ENCODE results near the gene TENM3.

The TENM3 gene

DNA sequence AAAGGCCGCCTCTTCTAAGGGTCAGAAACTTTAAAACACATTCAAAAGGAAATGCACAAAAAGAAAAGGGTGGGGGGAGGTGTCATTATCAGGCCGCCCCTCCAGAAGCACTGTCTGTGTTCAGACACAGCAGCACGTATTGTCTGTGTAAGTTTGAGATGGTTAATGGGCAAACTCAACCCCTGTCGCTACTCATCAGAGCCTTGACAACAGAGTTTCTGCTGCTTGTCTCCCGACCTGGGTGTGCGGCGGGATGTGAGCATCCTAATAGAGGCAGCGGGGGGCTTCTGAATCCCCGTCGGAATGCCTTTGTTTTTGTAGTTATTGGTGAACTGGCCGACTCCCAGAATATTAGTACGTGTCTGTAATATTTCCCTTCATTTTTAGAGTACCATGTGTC lies 515.1 kb downstream of the TENM3 start:
- DNase-seq: no peak

DNA sequence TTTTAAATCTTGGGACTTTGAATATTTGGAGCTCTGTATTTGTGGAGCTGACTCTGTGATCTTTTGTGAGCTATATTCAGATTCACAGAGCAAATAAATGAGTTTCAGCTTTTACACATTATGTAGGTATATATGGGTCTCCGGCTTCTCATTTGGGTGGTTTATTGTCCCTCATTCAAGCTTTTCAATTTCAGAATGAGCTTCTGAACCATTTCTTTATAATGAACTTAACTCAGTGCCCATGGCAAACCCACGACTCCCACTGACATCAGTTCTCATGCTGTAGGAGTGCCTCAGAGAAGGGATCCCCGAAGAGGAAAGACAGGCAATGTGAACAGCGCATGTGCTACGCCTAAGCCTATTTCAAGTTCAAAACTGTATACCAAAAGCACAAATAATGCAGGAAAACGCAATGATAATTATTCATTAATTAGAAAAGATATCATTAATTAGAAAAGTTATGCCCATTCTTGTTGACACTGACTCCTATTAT lies 517.4 kb downstream of the TENM3 start:
- DNase-seq: no peak

DNA sequence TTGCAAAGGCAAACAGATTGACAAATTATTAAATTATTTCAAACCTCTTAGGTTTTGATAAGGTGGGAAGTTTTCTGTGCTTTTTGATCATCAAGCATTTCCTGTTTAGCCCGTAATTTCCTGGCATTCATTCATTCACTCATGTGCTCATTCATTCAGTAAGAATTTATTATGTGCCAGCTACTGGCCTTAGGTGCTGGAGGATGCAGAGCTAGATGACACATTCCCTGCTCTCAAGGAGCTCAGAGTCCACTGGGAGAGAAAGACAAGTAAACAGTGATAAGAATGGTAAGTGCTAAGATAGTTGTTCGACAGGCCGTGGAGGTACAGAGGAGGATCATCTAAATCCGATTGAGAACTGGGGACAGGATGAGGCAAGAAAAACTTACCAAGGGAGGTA lies 520.9 kb downstream of the TENM3 start:
- no peak for DNase-seq

DNA sequence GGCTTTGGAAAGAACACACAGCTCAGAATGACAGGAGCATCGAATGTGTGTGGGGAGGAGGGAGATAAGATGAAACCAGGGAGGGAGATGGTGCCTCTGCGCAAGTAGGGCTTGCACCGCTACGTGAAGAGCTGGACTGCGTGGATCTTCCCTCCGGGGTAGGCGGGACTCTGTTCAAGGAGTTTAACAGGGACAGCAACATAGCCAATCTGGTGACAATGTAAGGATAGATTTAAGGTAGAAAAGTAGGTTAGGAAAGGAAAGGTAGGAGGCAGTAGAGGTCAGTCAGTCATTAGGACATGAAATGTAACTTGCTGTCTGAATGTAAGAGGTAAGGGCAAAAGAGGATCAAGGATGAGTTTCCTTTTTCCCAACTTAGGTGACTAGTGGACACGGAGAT lies 521.4 kb downstream of the TENM3 start:
- DNase-seq: no peak

DNA sequence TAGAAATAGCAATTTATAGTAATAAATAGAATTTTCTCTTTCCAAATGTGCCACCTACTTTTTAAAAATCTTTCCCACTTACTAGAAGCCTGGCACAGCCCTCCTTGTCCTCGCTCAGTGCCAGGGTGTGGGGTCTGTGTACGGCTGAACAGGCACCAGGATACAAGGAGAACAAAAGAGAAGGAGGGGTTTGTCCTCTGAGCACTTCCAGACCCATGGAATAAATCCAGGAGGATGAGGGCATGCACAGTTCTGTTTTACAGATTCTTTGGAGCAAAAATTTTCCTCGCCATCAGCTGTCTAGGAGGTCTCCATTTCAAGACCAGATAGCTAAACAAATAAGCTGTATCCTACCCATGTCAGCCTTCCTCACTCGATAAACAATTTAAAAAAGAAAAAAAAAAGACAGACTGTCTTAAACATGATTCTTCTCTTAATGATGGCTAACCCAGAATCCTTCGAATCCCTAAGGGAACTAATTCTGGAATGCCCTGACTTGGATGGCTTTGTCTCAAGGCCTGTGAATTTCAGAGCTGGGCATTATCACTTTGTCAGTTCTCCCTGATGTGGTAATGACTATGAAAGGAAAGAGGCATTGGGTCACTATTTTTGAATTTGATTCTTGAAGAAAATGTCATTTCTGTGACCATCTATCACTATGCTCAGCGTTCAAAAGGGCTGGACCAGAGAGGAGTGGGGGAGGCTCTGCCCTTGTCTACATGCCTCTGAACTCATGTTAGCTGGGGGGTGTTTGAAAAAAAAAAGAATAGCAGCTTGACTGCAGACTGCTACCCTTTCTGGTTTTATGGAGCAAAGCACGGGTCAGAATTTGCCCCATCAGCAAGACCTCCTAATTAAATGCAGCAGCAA lies 523.0 kb downstream of the TENM3 start:
- DNase-seq: no peak

DNA sequence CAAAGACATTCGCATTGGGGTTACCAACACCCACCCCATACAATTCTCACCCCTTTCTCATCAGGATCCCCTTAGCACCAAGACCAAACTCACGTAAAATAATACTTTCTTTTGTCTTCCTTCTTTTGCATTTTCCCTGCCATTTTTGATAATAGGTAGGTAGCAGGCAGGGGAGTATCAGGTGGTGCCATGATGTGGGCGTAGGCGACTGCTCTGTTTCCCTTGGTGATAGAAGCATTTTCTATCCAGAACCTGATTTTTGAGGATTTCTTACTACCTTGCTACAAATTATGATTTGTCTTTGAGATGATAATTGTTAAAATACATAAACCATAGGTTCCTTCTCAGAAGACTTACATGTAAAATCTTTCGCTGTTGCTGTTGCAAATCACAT lies 523.7 kb downstream of the TENM3 start:
- no peak for DNase-seq

DNA sequence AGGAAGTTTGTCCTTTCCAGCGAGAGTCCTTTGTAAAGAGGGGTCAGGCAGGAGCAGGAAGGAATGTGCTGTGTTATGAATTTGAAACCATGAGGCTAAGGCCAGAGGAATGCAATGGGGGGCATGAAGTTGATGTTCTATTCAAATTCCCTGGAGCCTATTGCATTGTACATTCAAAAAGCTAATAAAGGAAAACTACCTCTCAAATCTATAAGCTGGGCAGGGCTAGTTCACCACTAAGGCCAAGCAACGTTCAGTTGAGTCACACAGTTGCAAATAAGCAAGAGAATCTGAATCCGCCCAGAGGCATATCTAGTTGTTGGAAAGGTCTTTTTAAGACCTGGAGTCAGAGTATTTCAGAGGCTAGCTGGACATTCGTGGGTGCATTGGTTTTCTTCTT lies 525.6 kb downstream of the TENM3 start:
- no peak for DNase-seq

DNA sequence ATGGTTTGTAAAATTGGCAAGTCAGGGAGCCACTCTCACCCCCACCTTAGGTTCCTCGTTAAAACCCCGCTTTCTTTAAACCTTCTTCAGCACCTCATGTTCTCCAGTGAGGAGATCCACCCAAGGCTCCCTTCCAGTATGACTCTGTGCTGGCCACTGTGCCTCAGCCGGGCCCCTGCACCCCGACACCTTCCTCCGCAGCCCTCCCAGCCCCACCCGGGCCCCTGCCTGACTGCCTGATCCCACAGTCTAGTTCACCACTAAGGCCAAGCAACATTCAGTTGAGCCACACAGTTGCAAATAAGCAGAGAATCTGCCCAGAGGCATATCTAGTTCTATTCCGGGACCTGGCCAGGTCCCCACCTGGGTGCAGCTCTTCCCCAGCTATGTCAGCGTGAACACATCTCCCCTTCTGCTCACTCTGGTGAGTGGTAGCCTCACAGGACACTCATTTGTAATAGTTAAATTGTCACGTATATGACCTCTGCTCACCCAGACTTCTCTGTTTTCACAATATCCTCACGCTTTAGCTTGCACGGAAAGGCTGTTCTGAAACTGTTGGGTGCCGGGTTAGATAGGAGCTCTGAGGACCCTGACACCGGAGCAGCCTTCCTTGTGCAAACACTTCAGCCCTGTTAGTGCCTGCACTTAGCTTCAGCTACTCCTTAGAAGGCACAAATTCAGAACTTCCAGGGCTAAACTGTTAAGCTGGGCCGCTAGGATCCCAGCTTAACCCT lies 527.2 kb downstream of the TENM3 start:
- no peak for DNase-seq

DNA sequence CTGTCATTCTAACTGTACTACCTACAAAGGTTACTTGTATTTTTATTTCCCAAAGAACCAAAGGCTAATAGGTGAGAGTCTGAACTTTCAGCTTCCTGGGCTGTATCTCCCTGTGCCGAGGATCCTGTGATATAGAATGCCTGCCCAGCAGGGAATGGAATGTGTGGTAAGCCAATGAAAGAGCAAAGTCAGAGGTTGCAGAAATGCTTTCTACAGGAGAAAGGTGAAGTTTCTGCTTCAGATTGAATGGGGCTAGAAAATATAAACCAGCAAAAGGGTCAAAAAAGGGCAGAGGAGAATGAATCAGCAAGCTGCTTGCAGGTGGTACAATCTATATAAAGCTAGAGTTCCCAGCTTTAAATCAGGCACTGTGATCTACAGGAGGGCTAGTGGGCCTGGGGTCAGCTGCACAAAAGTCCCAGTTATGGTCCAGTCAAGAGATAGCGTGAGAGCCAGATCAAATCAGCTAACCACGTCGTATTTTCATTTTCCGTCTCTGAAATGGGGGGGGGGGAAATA lies 527.9 kb downstream of the TENM3 start:
- DNase-seq: no peak

DNA sequence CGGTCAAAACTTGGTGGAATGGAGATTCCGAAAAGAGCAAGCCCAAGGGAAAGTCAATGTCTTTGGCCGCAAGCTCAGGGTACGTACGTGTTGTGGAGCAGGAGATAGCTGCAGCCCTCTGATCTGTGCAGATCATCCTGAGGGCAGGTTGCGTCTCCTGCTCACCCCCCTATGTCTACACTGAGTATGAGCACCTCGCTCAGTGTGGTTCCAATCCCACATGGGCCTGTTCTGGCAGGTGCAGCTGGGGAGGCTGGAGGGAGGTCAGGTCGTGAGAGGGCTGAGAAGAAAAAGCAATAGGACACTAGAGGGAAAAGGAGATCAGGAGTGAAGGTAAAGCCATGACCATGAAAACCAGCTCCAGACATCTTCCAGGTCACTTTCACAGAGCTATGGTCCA lies 531.9 kb downstream of the TENM3 start:
- no peak for DNase-seq

DNA sequence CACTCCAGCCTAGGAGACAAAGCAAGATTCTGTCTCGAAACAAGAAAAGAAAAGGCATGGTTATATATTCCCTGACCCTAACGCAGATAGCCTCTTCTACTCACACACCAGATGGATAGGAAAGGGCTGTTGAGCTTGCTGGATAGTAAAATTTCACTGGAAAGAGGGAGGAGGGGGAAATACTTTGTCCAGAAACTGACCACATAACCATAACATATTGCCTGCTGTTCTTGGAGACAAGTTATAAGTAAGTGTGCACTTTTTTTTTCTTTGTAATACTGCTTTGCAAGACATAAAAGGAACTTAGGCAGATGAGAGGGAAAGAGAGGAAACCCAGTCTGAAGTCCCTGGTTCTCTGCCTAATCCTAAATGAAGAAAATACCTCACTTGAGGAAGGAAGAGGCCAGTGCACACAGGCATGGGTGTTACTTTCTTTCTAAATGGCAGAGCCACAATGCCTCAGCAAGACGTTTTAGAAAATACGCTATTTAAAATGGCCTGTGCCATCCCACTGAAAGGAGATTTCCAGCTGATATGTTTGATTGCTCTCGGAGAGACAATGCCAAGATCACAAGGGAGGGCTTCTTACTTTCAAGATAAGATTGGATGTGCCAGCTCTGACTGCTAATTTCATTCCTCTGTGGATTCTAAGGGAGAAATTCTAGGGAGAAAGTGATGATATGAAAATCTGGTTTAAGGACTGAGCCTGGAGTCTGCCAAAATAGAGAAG lies 533.3 kb downstream of the TENM3 start:
- no peak for DNase-seq

DNA sequence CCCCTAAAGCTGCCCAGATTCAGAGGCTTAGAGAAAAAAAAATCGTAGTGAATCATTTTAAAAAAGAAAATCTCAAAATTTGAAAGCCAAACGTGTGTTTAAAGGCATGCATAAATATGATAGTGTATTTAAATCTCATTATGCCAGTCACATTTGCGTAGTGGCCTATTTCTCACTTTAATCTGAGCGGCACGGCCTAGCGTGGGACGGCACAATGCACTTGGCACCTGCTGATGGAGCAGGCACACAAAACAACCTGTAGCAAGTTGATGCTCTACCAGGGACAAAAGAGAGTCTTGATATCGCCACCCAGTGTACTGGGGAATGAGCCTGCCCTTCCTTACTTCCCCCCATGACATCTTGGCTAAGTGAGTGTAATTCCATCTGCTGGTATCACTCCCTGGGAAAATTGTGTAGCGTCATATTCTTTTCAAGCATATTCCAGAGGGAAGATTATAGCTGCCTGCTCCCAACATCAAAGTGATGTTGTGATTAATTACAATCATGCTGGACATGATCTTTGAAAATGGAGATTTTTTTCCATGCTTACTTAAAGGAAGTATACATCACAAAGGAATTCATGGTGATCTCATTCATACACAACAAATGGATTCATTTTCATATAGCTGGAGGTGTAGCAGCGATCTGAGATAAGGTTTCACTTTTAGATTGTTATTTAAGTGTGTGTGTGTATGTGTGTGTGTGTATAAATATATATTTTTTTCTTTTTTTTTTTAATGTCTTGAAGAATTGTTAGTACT lies 535.2 kb downstream of the TENM3 start:
- no peak for DNase-seq

DNA sequence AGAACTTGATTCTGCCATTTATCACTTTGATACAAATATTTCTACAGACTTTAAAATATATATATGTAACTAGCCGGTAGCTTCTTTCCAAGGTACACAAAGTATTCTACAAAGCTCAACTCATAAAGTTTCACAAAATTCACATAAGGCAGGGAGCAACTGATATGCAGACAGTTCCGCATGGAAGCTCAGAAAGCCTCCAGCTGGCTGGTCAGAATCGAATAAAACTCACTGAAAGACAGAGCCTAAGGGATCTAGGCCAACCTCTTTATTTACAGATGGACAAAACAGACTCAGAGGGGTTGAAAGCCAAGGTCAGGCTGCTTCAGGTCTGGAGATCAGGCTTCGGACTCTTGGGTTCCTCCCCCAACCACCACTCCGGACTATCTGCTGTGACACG lies 543.8 kb downstream of the TENM3 start:
- no peak for DNase-seq

DNA sequence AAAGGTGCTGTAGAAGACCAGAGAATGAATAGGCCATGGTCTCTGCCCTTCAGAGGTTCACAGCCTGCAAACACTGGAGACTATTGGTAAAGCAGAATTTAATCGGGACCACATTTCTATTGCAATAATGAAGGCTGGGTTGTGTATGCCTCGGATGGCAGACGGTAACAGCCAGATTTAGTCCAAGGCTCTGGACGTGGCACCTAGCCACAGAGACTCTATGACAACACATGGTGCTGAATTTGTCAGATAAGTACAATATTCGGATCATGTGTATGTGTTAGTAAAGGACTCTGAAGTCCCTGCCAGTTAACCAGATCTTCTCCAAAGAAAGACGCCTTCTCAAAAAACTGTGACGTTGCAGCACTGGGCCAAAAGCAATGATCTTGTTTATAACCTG lies 545.0 kb downstream of the TENM3 start:
- DNase-seq: no peak

DNA sequence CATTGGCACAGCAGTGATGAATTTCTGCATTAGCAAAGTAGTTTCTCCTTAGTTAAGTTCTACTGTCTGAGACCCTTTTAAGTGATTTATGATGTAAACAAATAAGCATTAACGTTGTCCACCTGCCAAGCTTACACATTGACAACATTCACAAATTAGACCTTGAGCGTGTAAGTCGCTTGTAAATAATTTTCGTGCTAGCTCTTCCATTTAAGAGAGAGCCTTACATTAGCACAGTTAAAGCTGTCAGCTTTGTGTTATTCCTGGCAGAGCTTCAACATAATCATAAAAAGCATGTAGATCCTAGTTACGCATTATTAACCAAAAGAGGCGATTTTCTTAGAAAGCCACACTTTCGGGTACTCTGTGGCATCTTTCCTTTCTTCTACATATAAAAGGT lies 546.3 kb downstream of the TENM3 start:
- DNase-seq: no peak

DNA sequence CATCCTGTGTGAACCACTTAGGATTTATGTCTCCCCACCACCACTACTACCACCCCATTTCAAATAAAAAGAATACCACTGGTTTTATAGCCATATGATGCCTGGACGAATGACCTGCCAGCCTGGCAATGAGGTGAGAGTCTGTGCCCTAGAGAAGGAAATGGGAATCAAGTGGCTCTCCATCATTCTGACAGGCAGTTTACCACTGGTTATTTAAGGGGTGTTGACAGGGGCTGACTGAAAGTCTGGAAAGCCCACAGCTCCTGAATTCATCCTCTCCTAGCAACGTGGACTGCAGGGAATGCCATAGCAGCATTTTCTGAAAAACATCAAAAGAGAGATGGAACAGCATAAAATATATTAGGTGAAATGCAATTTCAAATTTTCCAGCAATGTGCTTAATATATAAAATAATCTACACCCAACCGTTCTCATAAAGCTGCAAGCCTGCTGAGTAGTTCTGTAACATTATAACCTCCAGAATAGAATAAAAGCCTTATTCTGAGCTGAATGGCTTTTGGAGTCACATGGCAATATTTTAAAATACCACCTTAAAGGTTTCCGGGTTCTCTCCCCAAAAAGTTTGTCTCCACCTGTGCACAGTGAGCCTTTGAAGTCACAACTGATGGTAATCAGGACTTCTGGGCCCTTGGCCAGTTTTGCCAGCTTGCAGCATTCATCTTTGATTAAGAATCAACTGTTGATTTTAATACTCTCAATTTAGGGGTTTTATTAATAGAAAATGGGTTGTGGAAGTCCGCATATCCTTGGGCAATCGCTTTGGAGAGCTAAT lies 552.4 kb downstream of the TENM3 start:
- DNase-seq: no peak

DNA sequence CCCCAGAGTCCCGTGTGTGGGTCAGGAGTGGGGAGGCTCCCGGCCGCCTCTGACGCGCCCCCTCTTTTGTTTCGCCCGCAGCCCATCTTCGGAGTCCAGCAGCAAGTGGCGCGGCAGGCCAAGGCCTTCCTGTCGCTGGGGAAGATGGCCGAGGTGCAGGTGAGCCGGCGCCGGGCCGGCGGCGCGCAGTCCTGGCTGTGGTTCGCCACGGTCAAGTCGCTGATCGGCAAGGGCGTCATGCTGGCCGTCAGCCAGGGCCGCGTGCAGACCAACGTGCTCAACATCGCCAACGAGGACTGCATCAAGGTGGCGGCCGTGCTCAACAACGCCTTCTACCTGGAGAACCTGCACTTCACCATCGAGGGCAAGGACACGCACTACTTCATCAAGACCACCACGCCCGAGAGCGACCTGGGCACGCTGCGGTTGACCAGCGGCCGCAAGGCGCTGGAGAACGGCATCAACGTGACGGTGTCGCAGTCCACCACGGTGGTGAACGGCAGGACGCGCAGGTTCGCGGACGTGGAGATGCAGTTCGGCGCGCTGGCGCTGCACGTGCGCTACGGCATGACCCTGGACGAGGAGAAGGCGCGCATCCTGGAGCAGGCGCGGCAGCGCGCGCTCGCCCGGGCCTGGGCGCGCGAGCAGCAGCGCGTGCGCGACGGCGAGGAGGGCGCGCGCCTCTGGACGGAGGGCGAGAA lies 556.5 kb downstream of the TENM3 start:
- DNase-seq: no peak

DNA sequence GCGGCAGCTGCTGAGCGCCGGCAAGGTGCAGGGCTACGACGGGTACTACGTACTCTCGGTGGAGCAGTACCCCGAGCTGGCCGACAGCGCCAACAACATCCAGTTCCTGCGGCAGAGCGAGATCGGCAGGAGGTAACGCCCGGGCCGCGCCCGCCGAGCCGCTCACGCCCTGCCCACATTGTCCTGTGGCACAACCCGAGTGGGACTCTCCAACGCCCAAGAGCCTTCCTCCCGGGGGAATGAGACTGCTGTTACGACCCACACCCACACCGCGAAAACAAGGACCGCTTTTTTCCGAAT lies 557.0 kb downstream of the TENM3 start:
- no peak for DNase-seq

DNA sequence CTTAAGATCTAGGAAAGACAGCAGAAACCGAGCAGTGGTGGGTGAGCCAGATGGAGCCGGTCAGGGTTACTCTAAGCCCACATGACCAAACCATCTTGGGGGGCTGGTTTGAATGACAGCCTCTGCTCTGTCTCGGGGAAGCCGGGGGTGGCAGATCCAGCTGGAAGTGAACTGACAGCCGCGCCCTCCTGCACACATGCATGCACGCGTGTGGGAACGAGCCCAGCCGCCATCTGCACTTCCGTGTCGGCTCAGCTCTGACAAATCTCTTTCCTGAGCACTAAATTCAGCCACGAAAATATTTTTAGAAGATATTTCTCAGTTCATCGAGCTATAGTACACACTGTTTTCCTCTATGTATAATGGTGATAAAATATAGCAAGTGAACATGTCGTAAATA lies 558.4 kb downstream of the TENM3 start:
- DNase-seq: no peak

DNA sequence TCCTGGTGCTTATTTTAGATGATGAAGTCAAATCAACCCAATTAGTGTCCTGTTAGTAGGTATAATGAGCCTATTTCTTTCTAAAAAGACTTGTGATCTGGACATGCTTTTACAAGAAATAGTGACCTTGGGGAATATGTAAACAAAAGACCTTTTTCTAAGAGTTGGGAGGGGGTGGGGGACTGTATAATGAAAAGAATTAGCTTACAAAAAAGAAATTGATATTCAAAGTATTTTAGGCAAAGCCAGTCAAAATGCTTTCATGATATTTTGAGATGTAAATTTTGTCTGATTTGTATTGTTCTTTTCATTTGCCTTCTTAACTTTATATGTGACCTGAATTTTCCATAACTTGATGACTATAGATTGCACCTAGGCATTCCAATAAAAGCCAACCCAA lies 559.4 kb downstream of the TENM3 start:
- DNase-seq: no peak

DNA sequence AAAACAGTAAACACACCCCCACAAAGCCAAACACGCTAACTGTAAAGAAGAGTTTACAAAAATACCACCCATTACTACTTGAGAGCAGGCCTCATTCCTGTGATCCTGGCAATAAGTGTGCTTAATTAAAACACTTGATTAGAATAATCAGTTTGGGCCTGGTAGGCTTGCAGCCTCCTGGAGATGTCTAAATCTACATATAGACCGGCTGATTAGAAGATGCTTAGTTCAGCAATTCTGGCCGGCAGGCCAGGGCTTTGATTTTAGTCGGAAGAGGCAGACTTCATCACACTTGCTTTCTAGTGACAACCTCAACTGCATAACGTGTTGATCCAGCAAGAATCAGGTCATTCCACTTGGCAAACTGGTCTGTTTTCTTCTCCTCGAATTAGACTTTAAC lies 560.0 kb downstream of the TENM3 start:
- no peak for DNase-seq

Data from suppressor macrophage treated with lipopolysaccharide for 4 hours (primary cell).